NCI-H1694 (cell line): ENCODE results near the gene NEUROG2.
A peak's percentile ranks its signal among the peaks of the same experiment; 100 is the strongest.

Experiments
- DNase-seq: peaks from one replicate; lab custom pipeline; 2025; lab: John Stamatoyannopoulos, UW

NEUROG2 gene

GRCh38 chr4:112521123-112522023, 5.4 kb upstream of the NEUROG2 start:
- no peak for DNase-seq

- no peak for DNase-seq
Measured at GRCh38 chr4:112520598-112521122, 4.7 kb upstream of the NEUROG2 start.

- DNase-seq, result no peak
Measured at GRCh38 chr4:112519689-112520597, 4.0 kb upstream of the NEUROG2 start.

GRCh38 chr4:112518675-112519074, 2.7 kb upstream of the NEUROG2 start:
- DNase-seq, result no peak

DNA sequence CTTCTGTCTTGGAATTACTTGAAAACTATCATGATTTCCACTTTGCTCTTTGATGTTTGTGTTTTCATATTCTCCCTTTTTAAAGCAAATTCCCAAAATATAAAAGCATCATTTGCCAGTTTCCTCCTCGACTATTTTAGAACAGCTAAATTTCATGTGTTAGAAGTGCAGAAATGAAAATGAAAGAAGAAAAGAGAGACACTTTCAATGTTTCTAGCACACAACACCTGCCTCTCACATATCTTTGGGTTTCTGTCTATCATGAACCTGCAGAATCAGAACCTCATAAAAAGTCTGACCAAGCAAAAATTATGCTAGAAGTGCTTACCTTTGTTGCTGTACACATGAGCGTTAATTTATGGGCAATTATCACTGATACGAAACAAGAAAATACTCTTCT, 1.9 kb upstream of the NEUROG2 start:
- DNase-seq, result no peak

- no peak for DNase-seq
Measured at GRCh38 chr4:112517067-112517634, 1.2 kb upstream of the NEUROG2 start.

GRCh38 chr4:112516471-112517066, 589 bp upstream of the NEUROG2 start:
- peak; percentile 21 for DNase-seq

- peak; percentile 22 for DNase-seq
Measured at GRCh38 chr4:112515198-112516065, 548 bp downstream of the NEUROG2 start.

DNA sequence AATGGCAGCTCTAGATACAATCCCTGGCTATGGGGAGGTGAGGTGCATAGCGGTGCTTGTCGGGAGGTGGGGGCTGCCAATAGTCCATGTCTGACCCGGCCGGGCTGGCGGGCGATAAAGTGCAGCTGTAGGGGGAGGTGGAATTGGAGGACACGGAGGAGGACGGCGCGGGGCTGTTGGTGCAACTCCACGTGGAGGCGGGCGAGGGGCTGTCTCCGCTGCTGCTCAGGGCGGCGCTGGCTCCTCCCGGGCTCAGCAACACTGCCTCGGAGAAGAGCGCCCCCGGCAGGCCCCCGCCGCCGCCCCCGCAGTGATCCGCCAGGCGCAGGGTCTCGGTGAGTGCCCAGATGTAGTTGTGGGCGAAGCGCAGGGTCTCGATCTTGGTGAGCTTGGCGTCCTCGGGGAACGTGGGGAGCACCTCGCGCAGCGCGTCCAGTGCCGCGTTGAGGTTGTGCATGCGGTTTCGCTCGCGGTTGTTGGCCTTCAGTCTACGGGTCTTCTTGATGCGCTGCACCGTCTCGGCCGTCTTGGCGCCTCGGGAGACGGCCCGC, 1.3 kb downstream of the NEUROG2 start:
- peak; percentile 51 for DNase-seq

GRCh38 chr4:112513971-112514646, 1.9 kb downstream of the NEUROG2 start:
- DNase-seq, result peak; percentile 54

DNA sequence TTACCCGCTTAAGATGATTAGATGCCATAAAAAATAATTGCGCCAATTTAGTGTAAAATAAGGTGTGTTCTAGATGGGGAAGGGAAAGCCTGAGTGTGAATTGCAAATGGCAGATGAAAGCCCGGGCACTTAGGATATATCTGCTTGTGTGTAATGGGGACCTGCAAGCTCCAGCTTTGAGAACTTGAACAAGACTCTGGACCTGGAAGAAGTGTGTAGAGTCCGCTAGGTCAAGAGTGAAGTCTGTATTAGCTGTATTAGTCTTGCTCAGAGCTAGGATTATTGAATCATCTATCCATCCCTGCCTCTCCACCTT, 4.2 kb downstream of the NEUROG2 start:
- DNase-seq, result no peak

- no peak for DNase-seq
Measured at GRCh38 chr4:112511093-112511802, 4.7 kb downstream of the NEUROG2 start.

DNA sequence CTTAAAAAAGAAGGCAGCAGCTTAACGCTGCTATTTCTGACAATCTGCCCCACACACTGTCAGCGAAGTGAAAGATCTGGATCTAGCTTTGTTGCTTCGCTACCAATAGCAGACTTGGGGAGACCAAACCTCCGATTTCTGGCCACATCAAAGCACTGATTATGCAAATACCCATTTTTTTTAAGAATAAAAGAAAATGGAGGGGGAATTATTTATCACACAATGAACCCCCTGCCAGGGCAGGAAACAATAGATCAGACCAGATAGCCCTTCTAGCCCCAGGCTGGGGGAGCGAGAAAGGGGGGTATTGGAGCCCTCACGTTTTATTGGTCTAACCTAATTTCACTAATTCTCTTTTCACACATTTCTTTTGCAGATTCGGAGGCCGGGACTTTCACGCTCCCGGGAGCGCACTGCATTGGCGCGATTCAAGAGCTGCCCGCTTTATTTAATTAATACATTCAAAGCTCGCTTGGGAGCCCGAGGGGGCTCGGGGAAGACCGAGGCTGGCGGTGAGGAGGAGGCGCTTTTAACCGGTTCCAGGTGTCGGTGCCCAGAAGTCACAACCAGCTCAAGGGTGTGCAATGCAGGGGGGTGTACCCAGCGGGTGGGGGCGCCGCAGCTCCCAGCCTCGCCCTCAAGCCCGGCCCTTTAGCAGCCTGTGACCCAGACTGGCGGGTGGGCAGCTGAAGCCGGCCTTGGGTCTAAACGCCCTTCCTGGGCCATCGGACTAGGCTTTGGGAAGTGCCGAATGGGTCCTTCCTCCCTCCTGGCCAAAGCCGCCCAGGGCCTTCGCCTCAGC, 5.5 kb downstream of the NEUROG2 start:
- no peak for DNase-seq

DNA sequence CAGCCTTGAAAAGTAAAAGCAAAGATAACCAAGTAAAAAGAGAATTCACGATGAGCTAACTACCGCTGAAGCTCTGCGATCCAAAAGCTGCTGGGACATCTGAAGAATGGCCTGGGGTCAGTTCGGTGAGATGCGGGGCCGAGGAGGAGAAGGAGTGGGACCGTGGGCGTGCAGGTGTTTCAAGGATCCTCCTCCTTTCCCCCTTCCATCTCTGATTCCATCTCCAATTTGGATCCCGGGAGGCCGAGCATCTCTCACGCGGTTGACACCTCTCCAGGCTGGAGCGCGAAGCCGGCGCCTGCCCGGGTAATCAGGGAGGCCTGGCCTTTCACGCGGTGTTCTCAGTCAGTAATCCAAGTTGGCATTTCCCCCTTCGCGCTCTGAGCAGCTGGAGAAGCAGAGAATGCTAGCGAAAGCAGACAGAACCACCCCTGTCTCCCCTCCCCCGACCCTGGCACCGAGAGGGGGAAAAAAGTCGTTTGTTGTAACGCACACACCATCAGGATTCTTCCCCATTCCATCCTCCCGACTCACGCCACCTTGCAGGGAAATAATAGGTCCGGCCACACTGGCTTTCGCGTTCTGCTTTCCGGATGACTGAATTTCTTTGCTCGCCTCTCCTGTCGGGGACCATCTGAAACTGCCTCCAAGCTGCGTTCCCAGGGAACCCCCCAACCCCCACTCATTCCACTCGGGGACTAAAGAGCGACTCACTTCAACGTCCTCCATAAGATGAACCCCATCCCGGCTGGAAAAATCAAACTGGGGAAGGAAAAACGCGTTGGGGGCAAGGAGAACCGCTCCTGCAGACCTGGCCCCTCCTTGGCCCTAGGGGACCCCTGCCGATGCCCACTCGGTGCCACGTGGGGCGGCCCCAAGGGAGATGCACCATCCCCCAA, 6.5 kb downstream of the NEUROG2 start:
- no peak for DNase-seq

DNA sequence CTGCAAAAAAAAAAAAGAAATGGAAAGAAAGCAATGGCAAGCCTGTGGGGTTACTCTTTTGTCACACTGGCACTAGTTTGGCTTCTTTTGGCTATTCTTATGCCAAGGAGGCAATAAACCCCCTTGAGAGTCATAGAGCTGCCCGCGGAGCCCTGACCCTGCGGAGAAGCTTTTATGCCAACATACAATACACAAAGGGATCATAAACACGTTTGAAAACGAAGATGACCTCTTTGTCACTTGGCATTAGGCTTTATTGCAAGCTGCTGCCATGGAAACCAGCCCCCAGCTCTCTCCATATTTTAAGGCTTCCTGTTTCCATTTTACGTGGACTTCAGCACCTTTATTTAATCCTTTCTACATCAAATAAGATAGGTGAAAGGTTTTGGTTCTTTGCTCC, 7.6 kb downstream of the NEUROG2 start:
- no peak for DNase-seq

- no peak for DNase-seq
Measured at GRCh38 chr4:112504807-112505206, 11.2 kb downstream of the NEUROG2 start.

- DNase-seq, result no peak
Measured at GRCh38 chr4:112502871-112503270, 13.1 kb downstream of the NEUROG2 start.

GRCh38 chr4:112492321-112492720, 23.7 kb downstream of the NEUROG2 start:
- DNase-seq, result no peak
